Measurements from ENCODE around the gene PDE2A.

The PDE2A gene

DNA sequence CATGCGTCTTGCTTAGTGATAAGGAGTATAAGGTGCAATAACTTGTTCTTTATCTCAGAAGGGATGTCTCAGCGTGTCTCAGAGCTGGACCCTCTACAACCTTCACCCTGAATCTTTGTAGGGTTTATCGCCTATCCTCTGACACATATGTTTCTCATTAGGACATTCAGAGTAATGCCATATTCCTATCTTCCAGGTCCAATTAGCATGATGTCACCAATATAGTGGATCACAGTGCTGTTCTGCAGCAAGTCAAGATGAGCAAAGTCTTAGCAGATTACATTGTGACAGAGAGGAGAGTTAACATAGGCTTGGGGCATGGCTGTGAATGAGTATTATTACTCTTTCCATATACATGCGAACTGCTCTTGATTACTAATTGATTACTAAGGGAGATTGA is 129.6 kb downstream of the PDE2A start:
- no peak for DNase-seq (ENCODE audit: low read depth)

- DNase-seq (ENCODE audit: low read depth) = no peak
Observed at GRCh38 chr11:72543849-72544542, 130.2 kb downstream of the PDE2A start.

- no peak for DNase-seq (ENCODE audit: low read depth)
Observed at GRCh38 chr11:72541257-72541974, 132.8 kb downstream of the PDE2A start.

DNA sequence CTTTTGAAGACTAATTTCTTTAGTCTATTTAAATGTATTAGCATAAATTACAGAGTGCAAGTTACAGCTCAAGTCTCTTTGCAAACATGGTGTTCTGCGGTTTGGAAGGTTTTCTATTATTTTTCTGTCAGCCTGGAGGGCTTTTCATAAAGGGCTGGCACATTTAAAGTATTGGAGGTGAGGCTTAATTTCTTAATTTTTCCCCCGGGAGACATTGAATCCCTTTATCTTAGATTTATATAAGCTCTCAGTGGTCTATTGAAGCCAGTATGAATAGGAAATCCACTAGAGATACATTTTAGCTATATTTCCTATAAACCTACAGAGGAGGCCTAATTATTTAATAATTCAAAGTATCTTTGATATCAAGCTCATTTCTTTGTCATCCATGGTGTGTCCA is 137.2 kb downstream of the PDE2A start:
- no peak for DNase-seq (ENCODE audit: low read depth)

DNA sequence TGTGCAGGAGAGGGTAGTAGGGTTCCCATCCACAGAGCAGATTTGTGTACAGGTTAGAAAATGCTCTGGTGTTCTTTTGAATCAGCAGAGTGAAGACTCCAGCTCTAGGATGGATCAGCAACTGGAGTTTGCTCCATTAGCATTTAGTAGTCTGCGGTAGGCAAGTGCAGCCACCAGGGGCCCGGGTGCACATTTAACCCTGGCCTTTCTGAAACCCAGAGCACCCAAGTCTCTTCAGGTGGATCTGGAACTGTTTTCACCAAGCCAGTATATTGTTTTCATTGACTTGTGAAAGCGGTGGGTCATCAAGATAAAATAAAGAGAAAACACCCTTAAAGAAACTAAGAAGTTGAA is 139.1 kb downstream of the PDE2A start:
- no peak for DNase-seq (ENCODE audit: low read depth)

DNA sequence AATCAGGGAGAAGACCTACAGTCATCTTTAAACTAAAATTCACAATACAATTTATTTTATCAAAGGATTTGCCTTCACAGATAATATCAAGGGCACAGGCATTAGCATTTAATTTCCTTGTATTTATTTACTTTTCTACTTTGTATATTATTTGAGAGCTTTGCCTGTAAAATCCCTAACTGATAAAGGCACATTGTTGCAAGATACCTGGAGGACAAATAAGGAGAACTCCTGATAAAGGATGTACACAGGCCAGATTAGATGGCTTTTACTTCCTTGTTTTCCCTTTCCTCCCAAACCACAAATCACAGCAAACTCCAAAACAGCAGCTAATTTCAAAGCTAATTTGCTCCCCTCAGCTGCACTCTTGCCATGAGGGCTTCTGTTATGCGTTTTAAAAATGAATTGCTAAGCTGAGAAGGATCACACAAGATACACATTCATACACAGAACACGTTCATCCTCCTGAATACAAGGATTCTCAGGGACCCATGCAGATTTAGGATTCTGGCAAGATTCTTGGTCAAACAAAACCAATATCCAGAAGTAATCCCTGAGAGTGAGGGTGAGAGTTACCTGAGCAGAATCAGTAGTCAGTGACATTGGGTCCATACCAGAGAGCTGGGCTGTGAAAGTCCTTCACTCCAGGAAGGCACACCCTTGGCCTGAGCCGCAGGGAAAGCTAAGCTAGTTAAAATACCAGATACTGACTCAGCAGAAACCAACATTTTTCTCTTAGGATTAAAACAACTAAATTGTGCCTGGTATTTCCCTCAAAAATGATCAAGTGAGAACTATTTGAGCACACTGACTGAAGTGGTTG is 139.6 kb downstream of the PDE2A start:
- DNase-seq (ENCODE audit: low read depth) = no peak

GRCh38 chr11:72529068-72529467 is 145.2 kb downstream of the PDE2A start:
- DNase-seq (ENCODE audit: low read depth) = no peak

DNA sequence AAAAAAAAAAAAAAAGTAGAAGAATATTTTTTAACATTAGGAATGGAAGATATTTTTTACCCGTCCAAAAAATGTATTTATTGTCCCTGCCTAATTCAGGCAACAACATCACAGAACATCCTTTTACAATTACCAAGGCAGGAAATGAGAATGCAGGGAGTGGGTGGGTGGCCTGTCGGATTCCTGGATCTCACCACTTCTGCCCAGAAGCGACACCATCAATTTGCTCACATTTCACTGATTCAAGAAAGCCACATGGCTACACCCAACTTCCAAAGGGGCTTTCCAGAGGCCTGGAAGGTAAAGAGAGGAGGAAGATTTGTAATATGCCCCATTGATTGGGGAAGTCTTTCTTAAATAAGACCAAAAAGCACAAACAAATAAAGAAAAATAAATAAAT is 146.1 kb downstream of the PDE2A start:
- peak; percentile 38 for DNase-seq (ENCODE audit: low read depth)
